Measurements from ENCODE around the gene SCIMP.
"Not testable (repeated sequence)": the region's sequence is repeated elsewhere in the genome, so short reads cannot be mapped to it uniquely, and the experiment has no call there.

SCIMP gene

DNA sequence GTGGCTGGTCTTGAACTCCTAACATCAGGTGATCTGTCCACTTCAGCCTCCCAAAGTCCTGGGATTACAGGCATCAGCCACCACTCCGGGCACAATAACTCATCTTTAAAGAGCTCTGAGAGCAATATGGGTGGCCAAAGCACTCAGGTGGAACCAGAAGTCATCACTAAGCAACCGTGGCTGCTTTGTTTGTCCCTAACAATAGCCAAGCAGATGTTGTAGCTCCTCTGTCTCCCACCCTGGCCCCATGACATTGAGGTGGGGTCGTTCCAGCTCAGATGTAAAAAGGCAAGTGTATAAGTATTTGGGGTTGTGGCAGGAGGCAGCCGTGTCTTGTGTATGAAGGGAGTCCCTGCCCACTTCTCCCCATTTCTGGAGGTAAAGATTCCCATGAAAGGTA is 3.7 kb upstream of the SCIMP start:
- in situ Hi-C loops (cut with HindIII; ENCODE audit: low sequenced_read_pairs): no loop called here

DNA sequence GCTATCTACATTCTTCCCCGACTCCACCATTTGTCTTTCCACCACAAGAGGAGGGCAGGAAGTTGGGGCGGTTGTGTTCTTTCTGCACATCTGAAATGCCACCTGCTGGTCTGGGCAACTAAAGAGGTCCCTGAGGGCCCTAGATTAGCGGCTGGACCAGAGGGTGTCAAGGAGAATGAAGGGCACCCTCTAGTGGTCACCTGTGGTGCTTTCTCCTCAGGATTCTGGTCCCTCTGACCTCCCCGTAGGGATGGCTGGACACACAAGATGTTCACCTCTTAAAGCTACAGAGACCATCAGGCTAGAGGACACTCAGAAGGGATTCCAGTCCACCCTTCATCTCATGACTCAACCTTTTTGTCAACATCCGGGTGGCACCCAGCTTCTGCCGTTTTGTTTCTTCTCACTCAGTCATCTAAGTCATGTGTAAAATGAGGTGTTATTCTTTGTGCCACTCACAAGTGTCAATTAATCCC is 2.9 kb upstream of the SCIMP start:
- in situ Hi-C loops (cut with HindIII; ENCODE audit: low sequenced_read_pairs): no loop called here

DNA sequence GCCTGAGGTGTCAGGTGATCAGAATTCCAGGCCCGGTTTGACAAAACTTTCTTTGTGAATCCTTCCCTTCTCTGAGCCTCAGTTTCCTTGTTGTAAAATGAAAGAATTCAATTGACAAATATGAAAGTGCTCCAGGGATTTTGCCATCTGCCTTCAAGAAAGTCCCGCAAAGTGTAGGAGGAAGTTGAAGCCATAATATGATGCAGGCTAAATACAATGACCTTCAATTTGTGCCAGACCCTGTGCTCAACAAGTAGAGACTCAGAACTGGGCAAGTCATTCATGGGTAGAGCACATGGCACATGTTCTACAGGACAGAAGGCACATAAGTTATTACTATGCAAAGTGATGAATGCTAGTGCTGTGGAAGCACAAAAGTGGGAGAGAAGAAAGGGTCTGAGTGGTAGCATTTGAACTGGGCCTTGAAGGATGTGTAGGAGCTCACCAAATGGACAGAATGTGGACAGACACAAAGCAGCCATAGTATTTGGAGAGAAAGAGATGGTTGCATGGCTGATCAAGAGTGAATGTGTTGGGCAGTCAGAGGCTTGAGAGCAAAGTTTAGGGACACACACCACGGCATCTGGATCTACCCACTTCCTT is 2.4 kb upstream of the SCIMP start:
- in situ Hi-C loops (cut with HindIII; ENCODE audit: low sequenced_read_pairs): no loop called here

DNA sequence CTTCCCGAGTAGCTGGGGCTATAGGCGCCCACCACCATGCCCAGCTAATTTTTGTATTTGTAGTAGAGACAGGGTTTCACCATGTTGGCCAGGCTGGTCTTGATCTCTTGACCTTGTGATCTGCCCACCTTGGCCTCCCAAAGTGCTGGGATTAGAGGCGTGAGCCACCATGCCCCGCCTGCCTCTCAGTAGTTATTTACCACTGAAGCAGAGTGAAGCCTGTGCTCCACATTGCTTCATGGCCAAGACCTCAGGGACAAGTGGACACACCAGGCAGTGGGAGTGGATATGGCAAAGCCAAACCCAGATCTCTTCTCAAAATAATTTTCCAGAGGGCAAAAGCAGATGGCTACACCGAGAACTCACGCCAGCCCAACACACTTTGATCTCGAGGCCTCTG is 1.2 kb downstream of the SCIMP start:
- in situ Hi-C loops (cut with HindIII; ENCODE audit: low sequenced_read_pairs): not testable (repeated sequence)

DNA sequence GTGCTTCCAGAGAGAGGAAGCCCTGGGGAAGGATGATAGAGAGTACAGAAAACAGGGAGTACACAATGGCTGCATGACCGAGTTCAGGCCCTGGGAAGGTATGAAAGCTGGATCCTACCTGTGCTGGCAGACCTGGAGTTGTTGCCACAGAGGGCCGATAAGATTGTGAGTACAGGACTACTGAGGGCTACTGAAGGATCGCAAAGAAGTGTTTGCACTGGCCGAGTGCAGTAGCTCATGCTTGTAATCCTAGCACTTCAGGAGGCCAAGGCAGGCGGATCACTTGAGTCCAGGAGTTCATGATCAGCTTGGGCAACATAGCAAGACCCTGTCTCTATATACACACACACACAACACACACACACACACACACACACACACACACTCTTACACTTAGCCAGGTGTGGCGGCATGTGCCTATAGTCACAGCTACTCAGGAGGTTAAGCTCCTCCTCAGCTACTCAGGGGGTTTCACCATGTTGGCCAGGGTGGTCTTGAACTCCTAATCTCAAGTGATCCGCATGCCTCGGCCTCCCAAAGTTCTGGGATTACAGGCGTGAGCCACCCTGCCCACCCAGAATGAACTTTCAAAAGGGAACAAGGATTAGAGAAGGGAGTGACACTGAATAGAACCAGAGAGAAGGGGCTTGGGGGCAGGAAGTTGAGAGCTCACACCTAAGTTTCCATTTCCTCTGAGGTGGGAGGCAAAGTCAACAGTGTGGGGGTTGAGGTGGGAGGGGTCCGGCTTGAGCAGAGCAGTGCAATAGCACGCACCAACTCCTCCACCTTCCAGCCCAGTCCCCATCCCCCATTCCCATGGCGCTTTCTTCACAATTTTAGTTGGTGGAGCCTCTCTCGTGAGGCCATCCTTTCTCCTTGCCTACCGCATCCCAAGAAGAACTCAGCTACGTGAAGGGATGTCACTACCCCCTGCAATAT is 7.5 kb downstream of the SCIMP start:
- in situ Hi-C loops (cut with HindIII; ENCODE audit: low sequenced_read_pairs): no loop called here

DNA sequence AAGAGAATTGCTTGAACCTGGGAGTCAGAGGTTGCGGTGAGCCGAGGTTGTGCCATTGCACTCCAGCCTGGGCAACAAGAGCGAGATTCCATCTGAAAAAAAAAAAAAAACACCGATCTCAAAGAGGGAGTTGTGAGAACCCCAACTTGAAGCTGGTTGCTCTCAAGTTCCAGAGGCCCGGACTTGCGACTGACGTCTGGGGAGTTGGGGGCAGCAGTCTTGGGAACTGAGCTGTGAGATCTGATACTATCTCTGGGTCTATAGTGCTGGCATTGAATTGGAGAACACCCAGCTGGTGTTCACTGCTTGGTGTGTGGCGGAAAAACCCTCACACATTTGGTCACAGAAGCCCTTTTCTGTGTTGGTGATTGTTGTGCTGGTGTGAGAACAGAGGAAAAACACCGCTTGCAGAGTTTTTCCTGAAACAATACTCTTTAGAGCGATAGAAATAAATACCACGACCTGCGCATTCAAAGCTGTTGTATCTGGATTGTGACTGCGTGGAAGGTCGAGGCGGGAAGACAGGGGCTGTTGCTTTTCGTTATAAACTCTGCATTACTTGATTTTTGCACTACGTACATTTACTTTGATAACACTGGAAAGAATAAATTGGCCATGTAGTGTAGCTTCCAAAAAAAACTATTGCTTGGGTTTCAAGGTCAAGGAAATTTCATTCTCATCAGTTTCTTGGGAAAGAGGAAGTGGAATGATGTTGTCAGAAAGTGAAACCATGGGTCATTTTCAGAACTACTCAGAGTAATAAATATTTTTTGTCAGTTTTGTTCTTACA is 8.8 kb downstream of the SCIMP start:
- in situ Hi-C loops (cut with HindIII; ENCODE audit: low sequenced_read_pairs): no loop called here

DNA sequence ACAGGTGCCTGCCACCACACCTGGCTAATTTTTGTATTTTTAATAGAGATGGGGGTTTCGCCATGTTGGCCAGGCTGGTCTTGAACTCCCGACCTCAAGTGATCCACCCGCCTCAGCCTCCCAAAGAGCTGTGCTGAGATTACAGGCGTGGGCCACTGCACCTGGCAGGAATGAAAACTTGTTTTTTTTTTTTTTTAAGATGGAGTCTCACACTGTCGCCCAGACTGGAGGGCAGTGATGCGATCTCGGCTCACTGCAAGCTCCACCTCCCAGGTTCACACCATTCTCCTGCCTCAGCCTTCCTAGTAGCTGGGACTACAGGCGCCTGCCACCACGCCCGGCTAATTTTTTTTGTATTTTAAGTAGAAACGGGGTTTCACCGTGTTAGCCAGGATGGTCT is 12.7 kb downstream of the SCIMP start:
- in situ Hi-C loops (cut with HindIII; ENCODE audit: low sequenced_read_pairs): not testable (repeated sequence)

DNA sequence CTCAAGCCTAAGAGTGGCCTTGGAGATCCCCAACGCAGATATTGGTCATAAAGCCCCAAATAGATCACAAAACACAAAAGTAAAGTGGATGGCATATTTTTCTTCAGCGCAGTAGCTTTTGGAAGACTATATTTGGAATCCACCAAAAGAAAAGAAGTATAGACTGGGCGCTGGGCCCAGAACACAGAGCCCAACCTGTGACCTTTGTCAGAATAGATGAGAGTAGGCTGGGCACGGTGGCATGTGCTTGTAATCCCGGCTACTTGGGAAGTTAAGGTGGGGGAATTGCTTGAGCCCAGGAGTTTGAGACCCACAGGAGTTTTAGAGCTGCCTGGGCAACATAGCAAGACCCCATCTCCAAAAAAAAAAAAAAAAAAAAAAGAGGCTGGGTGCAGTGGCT is 14.6 kb downstream of the SCIMP start:
- in situ Hi-C loops (cut with HindIII; ENCODE audit: low sequenced_read_pairs): no loop called here

DNA sequence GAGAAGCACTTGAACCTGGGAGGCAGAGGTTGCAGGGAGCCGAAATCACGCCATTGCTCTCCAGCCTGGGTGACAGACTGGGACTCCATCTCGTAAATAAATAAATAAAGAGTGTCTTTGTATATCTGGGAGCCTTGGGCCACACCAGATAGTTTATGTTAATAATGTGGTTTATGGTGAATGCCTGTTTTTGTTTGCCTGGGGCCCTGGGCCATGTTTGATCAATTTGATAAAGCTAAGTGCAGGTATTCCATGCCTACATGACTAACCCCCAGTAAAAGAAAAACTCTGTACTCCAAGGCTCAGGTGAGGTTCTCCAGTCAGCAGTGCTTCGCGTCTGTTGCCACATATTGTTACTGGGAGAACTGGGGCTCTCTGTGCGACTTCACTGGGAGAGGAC is 15.1 kb downstream of the SCIMP start:
- in situ Hi-C loops (cut with HindIII; ENCODE audit: low sequenced_read_pairs): no loop called here

DNA sequence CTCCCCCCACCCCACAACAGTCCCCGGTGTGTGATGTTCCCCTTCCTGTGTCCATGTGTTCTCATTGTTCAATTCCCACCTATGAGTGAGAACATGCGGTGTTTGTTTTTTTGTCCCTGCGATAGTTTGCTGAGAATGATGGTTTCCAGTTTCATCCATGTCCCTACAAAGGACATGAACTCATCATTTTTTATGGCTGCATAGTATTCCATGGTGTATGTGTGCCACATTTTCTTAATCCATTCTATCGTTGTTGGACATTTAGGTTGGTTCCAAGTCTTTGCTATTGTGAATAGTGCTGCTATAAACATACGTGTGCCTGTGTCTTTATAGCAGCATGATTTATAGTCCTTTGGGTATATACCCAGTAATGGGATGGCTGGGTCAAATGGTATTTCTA is 17.1 kb downstream of the SCIMP start:
- in situ Hi-C loops (cut with HindIII; ENCODE audit: low sequenced_read_pairs): not testable (repeated sequence)

DNA sequence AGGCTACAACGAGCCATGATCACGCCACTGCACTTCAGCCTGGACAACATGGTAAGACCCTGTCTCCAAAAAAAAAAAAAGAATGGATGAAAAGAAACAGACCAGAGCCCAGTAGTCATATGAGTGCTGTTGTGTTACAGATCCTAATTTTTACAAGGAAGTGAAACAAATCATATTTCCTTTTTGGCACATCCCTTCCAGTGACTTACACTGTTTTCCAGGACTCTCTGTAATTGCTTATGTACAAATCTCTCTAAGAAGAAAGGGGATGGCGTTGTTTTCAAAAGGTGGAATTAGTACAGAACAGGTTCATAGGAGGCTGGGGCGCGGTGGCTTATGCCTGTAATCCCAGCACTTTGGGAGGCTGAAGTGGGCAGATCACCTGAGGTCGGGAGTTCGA is 23.2 kb downstream of the SCIMP start:
- in situ Hi-C loops (cut with HindIII; ENCODE audit: low sequenced_read_pairs): no loop called here

DNA sequence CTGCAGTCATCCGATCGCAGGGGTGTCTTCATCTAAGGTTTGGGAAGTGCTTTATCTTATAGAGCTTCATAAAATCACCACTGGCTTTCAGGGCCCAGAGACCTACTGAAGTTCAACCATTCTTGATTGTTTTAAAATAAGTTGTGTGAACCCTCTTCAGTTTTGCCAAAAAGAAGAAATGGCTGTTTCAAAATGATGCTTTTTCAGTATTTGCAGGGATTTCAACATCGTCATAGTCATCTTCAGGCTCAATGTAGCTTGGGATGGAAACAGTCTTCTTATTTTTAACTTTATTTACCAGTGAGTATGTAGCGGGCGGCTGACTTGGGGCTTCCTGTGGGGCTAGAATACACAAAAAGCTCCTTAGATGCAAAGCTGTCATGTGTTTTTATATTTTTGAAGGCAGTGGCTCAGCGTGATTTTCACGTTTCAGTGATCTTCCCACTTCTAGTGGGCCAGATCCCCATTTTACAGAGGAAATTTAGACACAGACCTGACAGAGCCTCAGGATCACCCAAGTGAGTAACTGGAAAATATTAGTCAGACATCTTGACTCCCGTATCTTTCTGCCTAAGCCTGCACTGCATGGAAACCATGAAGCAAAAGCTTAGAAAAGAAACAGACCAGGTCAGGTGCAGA is 23.9 kb downstream of the SCIMP start:
- in situ Hi-C loops (cut with HindIII; ENCODE audit: low sequenced_read_pairs): no loop called here

DNA sequence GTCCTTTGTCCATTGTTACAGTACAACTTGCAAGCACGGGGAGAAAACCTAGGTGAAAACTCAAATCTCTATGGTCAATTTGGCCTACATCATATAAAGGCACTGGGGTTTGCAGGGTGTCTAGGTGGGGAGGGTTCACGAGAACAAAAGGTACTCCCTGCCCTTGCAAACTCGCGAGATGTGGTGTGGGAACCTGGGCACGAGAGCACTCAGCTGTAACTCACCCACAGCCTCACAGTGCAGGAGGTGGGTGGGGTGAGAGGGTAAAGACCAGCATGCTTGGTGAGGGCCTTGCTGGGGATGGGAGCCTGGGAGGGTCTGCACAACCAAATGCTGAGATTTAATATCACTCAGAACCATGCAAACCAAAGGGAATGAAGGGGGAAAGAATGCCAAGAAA is 24.6 kb downstream of the SCIMP start:
- in situ Hi-C loops (cut with HindIII; ENCODE audit: low sequenced_read_pairs): no loop called here

DNA sequence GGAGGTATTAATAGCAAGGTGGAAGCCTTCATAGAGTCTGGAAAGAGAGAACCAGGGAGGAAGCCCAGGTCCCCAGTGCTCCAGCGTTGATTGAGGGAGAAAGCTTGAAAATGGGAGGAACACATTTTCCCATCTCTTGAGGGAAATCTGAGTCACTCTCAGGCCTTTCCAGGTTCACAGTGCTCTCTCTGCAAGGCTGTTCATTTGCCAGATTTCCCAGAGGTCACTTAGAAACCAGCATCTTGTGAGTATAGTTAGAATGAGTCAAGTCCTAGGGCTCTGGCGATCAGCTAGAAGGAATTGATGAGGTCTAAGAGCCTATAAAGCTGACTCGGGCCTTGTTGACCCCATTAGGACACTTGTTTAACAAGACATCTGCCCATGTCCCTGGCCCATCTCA is 25.3 kb downstream of the SCIMP start:
- in situ Hi-C loops (cut with HindIII; ENCODE audit: low sequenced_read_pairs): no loop called here

DNA sequence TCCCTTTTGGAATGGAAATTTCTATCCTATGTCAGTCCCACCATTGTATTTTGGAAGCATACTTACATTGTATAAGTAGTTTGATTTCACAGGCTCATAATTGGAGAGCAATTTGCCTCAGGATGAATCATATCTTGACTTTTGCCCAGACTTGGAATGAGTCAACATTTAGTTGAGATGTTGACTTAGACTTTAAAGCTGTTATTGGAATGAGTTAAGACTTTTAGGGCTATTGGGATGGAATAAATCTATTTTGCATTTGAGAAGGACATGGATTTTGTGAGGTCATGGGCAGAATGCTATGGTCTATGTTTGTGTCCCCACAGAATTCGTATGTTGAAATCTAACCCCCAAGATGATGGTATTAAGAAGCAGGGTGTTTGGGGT is 30.8 kb downstream of the SCIMP start:
- in situ Hi-C loops (cut with HindIII; ENCODE audit: low sequenced_read_pairs): no loop called here

DNA sequence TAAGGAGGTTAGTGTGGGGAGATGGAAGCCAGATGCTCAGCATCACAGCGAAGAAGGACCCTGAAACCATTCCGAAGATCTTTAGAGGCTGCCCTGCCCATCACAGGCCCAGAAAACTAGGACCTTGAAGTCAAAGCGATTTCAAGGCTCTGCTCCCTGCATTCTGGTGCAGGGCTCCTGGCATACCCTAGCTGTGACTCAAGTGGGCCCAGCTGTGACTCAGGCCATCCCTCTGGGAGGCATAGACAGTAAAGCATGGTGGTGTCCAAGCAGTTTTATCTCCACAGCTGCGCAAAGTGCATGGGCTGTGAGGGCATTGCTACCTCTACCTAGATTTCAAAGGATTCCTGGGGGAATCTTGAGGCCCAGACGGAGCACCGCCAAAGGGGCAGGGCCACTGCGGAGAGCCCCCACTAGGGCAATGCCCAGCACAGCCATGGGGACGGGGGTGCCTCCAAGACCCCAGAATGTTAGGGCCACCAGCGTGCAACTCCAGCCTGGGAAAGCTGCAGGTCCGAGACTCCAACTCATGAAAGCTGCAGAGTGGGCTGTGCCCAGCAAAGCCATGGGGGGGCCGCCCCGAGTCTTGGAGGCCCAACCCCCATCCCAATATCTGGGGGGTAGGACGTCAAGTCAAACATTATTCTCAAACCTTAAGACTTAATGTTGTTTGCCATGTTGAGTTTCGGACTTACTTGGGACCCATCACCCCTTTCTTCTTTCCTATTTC is 31.3 kb downstream of the SCIMP start:
- in situ Hi-C loops (cut with HindIII; ENCODE audit: low sequenced_read_pairs): no loop called here

DNA sequence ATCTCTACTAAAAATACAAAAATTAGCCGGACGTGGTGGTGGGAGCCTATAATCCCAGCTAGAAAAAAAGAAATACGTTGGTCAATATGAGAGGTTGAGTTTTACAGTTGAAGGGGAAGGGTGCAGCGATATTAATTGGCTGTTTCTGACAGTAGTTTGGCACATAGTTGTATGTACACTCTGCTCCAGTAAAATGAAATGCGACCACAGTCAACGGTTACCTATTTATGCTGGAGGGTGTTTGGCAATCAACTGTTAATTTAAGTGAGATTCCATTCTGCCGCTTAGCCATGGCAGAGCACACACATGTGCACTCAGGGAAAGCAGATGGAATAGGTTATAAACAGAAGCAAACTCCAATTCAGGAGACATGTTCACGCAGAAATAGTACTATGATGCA is 33.6 kb downstream of the SCIMP start:
- in situ Hi-C loops (cut with HindIII; ENCODE audit: low sequenced_read_pairs): no loop called here

DNA sequence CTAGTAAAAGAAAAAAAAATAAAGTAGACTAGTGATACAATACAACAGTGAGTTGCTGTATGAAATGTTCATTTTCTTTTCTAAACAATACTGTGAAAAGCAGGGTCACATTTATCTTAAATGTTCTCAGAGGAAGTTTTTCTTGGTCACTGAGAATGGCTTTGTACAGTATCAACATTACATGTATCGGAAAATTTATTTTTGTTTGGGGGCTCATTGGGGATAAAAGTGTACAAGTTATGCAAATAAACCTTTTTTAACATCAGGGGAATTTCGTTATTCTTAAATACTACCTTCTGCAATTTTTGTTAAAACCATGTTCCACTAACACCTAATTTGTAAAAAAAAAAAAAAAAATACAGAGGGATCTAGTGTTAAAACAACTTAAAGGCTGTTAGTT is 34.3 kb downstream of the SCIMP start:
- in situ Hi-C loops (cut with HindIII; ENCODE audit: low sequenced_read_pairs): no loop called here

DNA sequence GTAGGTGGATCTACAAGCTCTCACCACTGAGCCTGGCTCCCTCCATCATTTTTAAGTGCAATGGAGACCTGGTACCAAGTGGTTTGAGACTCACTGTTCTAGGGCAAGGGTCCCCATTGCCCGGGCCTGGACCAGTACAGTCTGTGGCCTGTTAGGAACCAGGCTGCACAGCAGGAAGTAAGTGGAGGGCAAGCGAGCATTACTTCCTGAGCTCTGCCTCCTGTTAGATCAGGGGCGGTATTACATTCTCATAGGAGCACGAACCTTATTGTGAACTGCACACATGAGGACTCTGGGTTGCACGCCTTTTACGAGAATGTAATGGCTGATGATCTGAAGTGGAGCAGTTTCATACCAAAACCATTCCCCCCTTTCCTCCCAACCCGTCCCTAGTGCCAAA is 36.2 kb downstream of the SCIMP start:
- in situ Hi-C loops (cut with HindIII; ENCODE audit: low sequenced_read_pairs): no loop called here

DNA sequence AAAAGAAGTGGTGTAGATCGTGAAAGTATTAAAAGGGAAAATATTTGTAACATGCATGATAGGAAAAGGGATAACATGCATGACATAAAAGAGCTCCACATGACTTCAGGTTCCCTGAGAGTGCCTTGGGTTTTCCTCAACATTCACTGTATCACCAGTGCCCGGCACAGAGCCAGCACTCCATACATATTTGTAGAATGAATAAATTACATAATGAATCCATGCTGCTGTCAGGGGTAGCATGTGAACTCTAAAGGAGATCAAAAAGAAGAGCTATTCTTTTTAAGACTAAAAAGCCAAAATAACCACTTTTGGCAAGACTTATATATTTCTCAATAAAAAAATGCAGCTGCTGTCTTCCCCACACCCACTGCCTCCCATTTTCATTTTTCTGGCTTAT is 40.3 kb downstream of the SCIMP start:
- in situ Hi-C loops (cut with HindIII; ENCODE audit: low sequenced_read_pairs): no loop called here
